Ovary (tissue), 3 donors: ENCODE measurements around the gene RIMBP3B.
"Not testable (repeated sequence)": the region's sequence is repeated elsewhere in the genome, so short reads cannot be mapped to it uniquely, and the experiment has no call there.

Experiments used
- CTCF ChIP-seq, 3 donors: fragments of 450-650 bp in 2 of 3; fragments of 200-600 bp in 1 of 3; IDR thresholded peaks; one replicate each; pipeline versions ENCODE4 v1.5.1 to v1.8.0; 2016 to 2022; ENCODE audit warnings: antibody characterized with exemption in 3 of 3, mild to moderate bottlenecking in 1 of 3
- EP300 ChIP-seq: sonication (generic); formaldehyde crosslinking; IDR thresholded peaks from one replicate; pipeline ENCODE4 v1.6.1; 2017; ENCODE audit warnings: antibody characterized with exemption
- POLR2A ChIP-seq: fragments of 450-650 bp; IDR thresholded peaks from one replicate; pipeline ENCODE4 v1.6.1; 2017; ENCODE audit warnings: antibody characterized with exemption, mild to moderate bottlenecking, moderate library complexity
- donor health status: DM: no; HTN: no; CAD: no.

GRCh38 chr22:21390013-21390412 is 6.5 kb downstream of the RIMBP3B start:
- TF ChIP-seq CTCF (IDR thresholded peaks at IDR 0.05); POLR2A; EP300: not testable (repeated sequence)
